Renal cortex interstitium (tissue), 11 donors: ENCODE data around the gene TMEM123. TPM values are rescaled to one million over a fixed set of nuclear protein-coding genes. Genes with fewer than 3 reads are reported as not detected.

Experiments used
- DNase-seq, 11 donors: peaks; one replicate each; pipeline ENCODE4 v3.0.0-alpha.2; 2013; ENCODE audit warnings: low read depth in 9 of 11, low spot score in 4 of 11; ENCODE audit errors: extremely low read depth in 1 of 11
- polyA plus RNA-seq, 3 donors: library from polyadenylated mRNA; unstranded; fragments of 120-200 nt; gene quantifications; one replicate each; pipeline ENCODE4 v1.2.1, GENCODE V29; 2013; ENCODE audit not compliant: insufficient read length in 3 of 3

Gene TMEM123
- polyA plus RNA-seq, 3 donors: 274 to 314 (median 278) TPM

GRCh38 chr11:102485095-102485722 lies 32.6 kb upstream of the TMEM123 start:
- DNase-seq: no peak

GRCh38 chr11:102482433-102482832 lies 29.9 kb upstream of the TMEM123 start:
- DNase-seq: no peak

- DNase-seq: no peak
Measured at GRCh38 chr11:102479733-102480132, 27.2 kb upstream of the TMEM123 start.

GRCh38 chr11:102478673-102479299 lies 26.2 kb upstream of the TMEM123 start:
- no peak for DNase-seq

- DNase-seq: no peak
Measured at GRCh38 chr11:102476812-102477211, 24.2 kb upstream of the TMEM123 start.

GRCh38 chr11:102476069-102476468 lies 23.5 kb upstream of the TMEM123 start:
- no peak for DNase-seq

GRCh38 chr11:102473543-102473942 lies 21.0 kb upstream of the TMEM123 start:
- no peak for DNase-seq

- no peak for DNase-seq
Measured at GRCh38 chr11:102472127-102472526, 19.6 kb upstream of the TMEM123 start.

GRCh38 chr11:102471474-102471873 lies 18.9 kb upstream of the TMEM123 start:
- no peak for DNase-seq

GRCh38 chr11:102470251-102470650 lies 17.7 kb upstream of the TMEM123 start:
- no peak for DNase-seq

- no peak for DNase-seq
Measured at GRCh38 chr11:102469196-102469821, 16.7 kb upstream of the TMEM123 start.

GRCh38 chr11:102468616-102469195 lies 16.1 kb upstream of the TMEM123 start:
- no peak for DNase-seq

- DNase-seq: no peak
Measured at GRCh38 chr11:102467853-102468580, 15.5 kb upstream of the TMEM123 start.

GRCh38 chr11:102467080-102467708 lies 14.6 kb upstream of the TMEM123 start:
- no peak for DNase-seq

GRCh38 chr11:102465696-102466095 lies 13.1 kb upstream of the TMEM123 start:
- DNase-seq: no peak

- no peak for DNase-seq
Measured at GRCh38 chr11:102464859-102465500, 12.4 kb upstream of the TMEM123 start.

GRCh38 chr11:102464037-102464436 lies 11.5 kb upstream of the TMEM123 start:
- no peak for DNase-seq

- no peak for DNase-seq
Measured at GRCh38 chr11:102462610-102463009, 10.0 kb upstream of the TMEM123 start.

- no peak for DNase-seq
Measured at GRCh38 chr11:102459393-102459792, 6.8 kb upstream of the TMEM123 start.
